ENCODE measurements around the gene SV2C.

Gene SV2C

DNA sequence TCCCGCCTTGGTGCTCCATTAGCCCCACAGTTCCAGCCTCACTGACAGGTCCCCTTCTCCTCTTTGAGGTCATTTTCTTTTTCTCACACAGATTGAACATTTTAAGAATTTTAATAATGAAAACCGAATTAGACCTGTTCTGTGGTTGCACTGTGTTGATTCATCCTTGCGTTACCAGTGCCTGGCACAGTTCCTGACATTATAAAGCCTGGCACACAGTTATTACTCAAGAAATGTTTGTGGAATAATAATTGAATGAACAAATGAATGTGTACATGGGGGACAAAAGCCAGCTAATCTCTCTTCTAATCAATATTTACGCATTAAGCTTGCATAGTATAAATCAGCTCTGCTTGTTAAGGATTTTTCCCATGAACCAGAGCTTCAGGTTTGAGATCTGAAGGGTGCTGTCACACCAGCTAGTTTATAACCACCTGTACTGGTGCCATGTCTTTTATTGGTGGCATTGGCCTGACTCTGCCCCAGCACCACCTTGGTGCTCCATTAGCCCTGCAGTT, 80.0 kb downstream of the SV2C start:
- DNase-seq (ENCODE audit: low read depth): no peak

DNA sequence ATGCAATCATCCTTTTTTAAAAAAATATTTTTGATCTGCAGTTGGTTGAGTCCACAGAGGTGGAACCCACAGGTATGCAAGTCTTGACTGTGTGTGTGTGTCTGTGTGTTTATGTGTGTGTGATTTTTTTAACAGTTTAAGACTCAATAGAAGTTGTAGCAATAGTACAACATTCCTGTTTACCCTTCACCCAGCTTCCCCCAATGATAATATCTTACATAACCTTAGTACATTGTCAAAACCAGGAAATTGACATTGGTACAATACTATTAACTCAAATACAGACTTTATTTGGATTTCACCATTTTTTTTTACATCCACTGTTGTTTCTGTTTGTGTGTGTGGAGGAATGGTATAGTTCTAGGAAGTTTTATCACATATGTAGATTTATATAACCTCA, 81.8 kb downstream of the SV2C start:
- no peak for DNase-seq (ENCODE audit: low read depth)

DNA sequence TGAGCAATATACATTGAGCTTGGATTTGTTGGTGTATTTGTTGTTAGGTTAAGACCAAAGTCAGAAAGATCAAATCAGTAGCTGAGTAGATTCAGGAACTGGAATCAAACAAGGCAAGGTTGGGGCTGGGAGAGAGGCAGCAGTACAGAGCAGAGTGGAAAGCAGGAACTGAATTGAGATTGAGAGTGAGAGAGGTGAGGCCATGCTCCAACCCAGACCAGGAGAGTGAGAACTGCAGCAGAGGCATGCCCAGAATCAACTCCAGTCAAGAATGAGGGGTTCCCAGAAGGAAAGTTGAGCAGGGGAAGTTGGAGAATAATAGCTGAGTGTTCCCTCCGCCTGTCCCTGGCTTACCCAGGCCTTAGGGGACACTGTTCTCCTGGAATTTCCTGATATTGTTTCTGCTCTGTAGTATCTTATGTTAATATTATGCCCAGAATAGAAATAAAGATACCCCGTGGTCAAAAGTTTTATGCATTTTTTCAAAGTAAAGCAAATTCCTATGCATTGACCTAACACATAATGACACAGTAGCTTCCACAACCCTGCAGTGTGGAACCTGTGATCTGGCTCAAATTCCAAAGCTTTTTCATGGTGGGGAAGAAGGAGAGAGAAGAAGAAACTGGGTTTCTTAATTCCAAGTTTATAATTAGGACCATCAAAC, 82.7 kb downstream of the SV2C start:
- DNase-seq (ENCODE audit: low read depth): peak; percentile 40

DNA sequence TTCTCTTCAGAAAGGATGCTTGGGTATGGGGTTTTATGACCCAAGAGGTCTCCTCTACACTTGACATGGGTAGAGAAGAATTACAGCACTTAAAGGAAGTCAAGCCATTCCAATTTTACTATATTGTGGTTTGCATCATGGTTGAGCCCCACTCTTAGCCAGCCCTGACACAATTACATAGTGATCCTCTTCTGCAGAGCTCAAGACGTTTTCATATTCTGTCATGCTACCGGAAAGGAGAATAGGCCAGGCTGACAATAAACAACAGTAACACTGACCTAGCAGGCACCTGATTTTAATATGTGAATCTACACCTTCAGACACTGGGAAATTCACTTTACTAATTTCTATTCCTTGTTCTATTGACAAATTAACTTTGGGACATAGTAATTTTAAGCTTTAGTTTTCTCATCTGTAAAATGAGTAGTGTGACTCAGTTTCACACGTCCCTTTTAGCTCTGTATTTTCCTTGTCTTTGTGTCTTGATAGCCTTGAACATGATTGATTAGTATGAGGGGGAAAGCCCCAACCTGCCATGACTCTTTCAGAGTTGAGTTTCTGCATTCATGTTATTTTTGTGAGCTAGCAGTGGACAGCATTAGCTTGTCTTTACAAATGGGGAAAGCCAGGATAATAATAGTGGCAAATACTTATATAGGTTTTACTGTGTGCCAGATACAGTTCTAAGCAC, 83.8 kb downstream of the SV2C start:
- DNase-seq (ENCODE audit: low read depth): no peak

DNA sequence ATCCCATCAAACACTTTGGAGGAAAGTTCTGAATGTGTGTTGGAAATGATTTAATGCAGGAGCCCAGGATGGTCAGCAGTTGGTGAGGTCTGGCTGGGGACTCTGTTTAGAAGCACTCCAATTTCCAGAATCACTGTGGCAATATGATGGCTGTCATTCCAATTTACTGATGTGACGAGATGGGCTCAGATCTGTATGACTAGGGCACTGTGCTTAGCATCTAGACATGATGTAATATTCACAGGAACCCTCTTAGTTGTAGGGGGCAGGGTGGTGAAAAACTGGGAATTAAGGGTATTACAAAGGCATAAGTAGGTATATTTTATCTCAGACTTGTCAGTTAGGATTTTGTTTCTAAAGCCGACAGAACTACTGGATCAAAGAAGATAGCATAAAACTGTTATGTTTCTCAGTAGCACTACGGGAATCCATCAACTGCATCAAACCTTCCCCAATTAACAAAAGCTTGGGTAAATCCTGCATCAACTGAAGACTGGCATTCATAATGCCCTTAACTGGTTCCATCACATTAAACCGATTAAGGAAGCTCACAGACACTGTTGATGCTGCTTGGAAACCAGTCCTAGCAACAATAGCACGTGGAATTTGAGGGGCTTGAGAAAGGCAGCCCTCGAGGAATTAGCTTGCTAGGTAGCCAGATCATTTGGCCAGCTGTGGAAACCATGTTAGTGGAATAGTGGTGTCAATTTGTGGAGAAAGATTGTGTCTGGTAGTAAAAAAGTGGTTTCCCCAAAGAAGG, 86.1 kb downstream of the SV2C start:
- DNase-seq (ENCODE audit: low read depth): no peak

DNA sequence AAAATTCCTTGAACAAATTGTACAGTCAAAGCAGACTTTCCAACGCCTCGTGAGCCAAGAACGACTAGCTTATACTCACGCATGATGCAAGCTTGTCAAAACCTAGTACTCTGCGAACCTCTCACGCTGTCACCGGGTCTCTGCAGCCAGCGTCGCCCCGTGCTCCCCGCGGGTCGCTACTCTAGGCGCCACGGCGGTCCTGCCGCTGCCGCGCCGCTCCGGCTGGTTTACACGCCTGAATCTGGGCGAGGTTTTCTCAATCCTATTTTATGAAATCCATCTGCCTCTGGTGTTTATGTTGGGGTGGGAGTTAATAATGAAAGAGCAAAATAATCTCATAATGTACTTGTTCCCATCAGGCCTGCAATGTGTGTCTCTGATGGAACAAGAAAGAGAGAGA, 90.9 kb downstream of the SV2C start:
- no peak for DNase-seq (ENCODE audit: low read depth)

DNA sequence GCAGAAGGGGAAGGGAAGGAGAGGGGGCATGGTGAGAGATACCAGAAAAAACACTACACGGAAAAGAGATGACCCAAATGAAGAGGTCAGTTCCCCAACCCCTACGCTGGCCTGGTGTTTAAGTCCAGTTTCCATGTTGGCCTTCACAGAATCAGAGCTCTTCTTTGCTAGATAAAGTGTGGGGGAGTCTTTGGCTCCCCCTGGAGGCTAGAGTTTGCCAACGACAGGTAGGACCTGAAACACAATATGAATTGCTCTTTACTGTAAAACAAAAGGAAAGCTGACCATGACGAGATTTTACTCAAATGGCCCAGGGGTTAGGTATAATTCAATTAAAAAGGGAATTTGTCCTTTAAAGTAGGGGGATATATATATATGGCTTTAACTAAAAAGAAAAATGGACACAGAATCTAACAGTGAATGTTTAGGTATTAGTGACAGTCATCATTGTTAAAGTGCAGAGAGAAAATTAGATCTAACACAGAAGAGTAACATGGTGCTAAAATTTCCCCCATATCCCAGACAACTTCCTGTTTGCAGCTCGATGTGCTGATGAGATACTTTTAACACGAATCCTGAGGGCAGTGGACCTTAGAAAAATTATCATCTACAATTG, 92.0 kb downstream of the SV2C start:
- peak; percentile 51 for DNase-seq (ENCODE audit: low read depth)

DNA sequence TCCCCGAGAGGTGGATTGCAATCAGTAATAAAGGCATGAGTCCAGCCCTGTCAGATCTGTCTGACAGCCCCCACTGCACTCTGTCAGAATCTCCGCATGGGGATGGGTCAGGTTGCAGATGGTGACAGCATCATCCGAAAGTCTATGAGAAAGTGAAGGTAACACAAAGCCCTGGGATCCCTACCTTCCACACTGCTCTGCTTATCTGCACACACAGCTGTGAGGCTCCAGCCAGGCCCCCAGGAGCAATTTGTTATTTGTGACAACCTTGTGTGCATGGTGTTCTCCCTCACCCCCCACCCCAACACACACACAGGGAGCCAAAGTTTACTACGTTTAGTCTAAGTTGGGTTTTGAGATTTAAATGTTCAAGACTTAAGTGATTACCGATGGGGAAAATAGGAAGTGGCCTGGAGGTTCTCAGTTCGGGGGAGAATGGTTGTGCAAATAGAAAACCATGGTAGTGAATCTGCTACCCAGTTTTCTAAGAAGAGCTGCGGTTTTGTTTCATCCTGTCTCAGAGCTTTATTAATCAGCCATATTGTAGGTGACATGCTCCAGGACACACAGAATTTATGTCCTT, 92.7 kb downstream of the SV2C start:
- no peak for DNase-seq (ENCODE audit: low read depth)

DNA sequence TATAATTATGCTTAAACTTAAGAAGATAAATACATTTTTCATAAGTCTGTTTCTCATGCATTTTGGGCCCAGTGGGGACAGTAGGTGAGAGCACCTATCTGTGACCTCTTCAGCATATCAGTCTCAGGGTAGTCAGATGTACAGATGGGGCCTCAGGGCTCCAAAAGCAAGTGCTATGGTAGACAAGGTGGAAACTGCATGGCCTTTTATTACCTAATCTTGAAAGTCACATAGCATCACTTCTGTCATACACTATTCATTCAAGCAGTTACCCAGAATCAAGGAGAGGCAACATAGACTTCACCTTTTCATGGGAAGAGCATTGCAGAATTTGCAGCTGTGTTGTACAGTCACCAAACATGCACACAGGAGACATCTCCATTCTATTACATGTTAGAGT, 94.8 kb downstream of the SV2C start:
- no peak for DNase-seq (ENCODE audit: low read depth)

DNA sequence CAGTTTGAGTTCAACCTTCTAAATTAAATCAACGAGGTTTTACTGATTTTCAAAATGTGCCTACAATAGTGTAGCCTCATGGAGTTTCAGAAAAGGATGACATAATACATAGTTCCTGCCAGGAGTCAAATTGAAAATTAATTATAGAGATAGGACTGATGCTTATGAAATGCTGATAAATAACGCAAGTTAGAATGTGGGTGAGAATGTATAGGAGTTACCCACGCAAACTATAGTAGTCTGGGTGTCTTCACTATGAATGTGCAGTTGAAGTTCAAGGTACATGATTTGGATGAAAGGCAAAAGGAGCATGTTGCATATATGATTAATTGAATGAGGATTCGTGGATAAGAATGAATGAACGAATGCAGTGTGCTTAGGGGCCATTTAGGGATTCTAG, 95.7 kb downstream of the SV2C start:
- no peak for DNase-seq (ENCODE audit: low read depth)

DNA sequence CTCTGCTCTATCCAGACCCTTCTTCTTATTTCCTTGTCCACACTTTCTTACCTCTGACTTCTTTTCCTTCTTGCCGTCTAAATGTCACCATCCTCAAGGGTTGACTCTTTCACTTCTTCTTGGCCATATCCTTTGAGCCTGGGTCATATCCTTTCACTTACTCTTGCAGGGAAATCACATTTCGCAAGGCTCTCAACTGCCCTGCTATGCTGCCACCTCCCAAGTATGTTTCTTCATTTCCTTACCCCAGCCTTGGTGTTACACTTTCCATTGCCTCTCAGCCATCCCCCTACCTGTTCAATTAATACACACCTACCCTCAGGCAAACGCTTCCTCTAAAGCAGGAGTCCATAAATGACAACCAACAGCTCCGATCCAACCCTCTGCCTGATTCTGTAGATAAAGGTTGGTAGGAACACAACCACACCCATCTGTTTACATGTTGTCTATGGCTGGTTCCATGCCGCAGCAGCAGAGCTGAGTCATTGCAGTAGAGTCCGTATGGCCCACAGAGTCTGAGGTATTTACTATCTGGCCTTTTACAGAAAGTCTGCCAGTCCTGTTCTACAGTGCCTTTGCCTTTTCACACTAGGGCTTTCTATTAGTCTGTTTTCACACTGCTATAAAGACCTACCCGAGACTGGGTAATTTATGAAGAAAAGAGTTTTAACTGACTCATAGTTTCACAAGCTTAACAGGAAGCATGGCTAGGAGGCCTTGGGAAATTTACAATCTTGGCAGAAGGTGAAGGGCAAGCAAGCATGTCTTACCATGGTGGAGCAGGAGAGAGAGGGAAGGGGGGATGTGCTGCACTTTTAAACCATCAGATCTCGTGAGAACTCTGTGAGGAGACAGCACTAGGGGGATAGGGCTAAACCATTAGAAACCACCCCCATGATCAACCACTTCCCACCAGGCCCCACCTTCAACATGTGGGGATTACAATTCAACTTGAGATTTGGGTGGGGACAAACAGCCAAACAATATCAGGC, 97.9 kb downstream of the SV2C start:
- DNase-seq (ENCODE audit: low read depth): peak; percentile 4

DNA sequence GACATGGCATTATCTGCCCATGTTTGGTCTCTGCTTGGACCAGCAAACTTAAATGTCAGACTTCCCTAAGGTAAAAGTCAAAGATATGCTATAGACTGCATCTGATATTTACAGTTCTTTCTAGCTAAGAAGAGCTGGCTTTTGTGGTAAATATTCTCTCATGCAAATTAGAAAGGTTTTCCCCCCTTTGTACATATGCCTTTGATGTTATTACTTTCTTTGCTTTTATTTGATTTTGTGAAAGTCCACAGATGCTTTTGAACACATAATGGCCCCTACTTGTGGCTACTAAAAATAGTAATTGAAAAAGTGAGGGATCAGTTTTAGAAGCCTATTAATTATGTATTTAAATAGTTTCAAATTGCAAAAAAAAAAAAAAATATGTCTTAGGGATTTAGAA, 104.2 kb downstream of the SV2C start:
- no peak for DNase-seq (ENCODE audit: low read depth)

DNA sequence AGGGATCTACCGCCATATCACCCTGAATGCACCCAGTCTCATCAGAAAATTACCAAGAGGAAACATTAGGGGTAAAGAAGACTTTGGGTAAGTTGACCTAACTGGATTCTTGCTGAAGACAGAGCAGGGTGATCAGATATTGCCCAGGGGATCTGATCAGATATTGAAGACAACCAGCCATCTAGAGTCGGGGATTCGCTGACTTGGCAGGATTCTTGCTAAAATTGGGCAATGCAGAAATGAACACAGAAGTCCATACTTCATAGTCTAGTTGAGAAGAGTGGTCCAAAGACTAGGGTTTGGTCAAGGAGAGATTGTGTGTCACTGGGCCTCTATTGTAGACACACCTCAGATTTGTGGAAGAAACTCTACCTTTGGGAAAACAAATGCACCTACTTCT, 107.2 kb downstream of the SV2C start:
- DNase-seq (ENCODE audit: low read depth): no peak

DNA sequence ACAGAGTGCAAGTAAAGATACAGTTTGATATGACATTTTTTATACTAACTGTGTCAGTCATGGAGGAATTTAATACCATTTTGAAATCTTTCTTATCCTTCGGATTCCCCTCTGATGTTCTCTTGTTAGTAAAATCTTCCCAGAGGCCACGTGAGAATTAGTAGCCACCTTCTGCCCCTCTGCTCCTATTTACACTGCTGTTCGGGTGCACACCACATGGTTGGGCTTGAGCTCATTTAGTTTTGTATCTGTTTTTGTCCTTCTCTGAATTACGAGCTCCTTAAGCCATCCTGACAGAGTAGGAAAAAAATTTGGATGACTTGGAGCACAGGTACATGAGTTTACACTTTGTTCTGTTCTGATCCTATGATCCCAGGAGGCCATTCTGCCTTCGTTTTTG, 109.7 kb downstream of the SV2C start:
- no peak for DNase-seq (ENCODE audit: low read depth)

DNA sequence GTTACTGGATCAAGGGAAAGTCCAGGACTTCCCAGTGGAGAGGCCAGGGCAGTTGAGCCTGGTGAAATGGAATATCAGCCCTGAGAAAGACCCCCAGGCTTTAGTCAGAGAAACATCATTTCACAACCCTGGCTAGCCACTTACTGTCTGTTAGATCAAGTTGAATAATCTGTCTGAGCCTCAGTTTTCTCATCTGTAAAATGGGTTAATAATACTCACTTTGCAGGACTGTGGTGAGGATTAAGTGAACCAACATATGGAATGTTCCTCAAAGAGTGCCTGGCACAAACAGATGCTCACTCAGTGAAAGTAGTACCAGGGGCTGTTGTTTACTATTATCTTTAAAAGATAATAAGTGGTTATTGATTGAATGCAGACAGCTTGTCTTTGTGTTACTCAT, 110.5 kb downstream of the SV2C start:
- no peak for DNase-seq (ENCODE audit: low read depth)

DNA sequence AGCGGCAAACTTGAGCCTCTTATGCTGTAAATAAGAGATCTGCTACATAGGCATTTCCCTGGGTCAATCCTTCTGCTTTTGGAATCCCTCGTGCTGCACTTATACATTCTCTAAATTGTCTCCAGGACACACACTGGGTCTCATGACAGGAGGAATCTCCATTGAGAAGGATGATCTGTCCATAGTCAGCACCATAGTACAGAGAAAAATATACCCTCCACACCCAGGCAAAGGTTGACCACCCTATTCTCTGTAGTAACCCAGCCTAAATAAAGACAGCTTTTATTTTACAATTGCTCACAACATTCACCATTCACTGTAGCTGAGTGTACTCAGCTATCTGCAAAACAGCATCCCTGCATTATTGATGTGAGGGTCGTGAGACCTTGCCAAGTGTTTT, 111.2 kb downstream of the SV2C start:
- DNase-seq (ENCODE audit: low read depth): no peak

DNA sequence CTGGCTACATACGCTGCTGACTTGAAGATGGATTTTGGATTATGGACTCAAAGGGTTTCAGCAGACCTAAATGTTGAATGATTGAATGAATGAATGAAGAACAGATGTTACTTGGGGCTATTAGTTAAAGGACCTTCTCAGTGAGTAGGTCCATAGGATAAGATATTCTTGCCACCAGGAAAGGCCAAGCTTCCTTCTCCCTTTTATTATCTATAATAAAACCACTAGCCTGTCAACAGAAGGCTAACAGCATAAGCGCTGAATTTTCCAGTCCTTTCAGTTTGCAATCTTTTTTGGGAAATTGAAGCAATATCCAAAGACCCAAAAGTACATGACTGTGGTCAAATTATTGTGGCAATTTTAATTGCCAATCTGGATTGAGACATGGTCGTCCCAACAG, 113.3 kb downstream of the SV2C start:
- no peak for DNase-seq (ENCODE audit: low read depth)

DNA sequence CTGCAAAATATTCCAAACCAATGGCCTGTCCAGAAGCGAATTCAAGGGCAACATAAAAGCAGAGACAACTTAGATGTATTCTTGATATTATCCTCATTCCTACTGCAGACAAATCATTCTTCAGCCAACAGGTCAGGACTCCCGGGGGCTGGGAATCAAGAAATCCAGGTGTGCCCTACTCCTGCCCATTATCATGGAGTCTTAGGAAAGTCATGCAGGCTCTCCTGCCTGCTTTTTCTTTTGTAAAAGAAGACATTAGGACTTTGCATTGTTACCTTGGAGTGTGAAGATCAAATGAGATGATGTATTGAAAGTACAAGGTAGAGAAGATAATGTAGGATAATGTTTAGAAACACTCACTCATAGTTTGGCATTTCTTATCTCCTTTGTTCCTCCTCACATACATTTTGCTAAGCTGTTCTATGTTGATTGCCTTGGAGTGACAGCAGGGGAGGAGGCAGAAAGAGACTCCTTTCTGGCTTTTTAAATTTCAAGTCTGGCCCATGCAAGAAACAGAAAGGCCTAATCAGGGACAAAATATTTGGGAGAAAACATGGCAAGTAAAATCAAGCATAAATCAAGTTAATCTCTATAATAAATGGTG, 113.8 kb downstream of the SV2C start:
- DNase-seq (ENCODE audit: low read depth): no peak

DNA sequence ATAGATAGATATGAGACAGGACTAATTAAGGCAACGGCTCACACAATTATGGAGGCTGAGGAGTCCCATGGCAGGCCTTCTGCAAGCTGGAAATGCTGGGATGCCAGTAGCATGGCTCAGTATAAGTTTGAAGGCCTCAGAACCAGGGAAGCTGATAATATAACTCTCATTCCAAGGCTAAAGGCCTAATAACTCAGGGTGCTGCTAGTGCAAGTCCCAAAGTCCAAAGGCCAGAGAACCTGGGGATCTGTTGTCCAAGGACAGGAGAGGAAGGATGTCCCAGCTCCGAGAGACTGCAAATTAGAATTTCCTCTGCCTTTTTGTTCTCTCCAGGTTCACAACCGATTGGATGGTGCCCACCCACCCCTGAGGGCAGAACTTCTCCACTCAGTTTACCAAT, 114.5 kb downstream of the SV2C start:
- DNase-seq (ENCODE audit: low read depth): no peak
